ENCODE results near the gene OBI1.
"Not testable (repeated sequence)": the region's sequence is repeated elsewhere in the genome, so short reads cannot be mapped to it uniquely, and the experiment has no call there.

OBI1 gene

GRCh38 chr13:78647109-78647678 is 11.8 kb downstream of the OBI1 start:
- DNase-seq (ENCODE audit: low read depth in 2 of 2), result not testable (repeated sequence)

GRCh38 chr13:78638216-78638615 is 20.7 kb downstream of the OBI1 start:
- no peak for DNase-seq (ENCODE audit: low read depth in 2 of 2)

DNA sequence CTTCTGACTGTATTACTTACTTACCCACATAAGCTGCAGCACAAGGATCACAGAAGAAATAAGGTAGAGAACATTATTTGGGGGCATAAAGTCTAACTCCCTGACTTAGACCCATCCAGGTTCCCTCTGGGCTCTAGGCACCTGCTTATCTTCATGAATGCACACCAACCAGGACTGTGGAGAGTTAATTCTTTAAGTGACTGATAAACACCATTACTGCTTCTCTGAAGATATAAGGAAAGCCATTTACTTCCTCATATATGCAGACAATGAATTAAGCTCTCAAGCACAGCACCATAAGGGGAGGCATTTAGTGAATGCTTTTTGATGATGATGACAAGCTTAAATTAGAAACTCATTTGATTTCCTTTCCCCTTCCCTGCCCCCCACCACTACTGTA is 22.5 kb downstream of the OBI1 start:
- DNase-seq (ENCODE audit: low read depth in 2 of 2), result no peak

DNA sequence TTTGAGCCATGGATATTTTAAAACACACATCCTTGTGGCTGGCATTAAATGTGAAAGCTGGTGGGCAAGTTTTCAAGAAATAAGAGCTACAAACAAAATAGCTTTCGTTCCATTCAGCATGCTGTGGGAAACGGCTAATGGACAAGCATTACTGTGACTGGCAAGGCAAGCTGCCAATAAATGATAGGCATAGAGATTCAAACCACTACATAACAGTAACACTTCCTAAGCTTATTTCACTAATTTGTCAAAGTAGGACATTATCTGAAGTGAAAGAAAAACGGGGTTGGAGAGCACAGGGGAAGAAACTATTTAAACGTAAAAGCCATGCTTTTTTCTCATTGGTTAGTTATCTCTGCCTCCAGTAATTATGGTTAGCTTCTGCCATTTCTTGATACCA is 26.0 kb downstream of the OBI1 start:
- no peak for DNase-seq (ENCODE audit: low read depth in 2 of 2)

DNA sequence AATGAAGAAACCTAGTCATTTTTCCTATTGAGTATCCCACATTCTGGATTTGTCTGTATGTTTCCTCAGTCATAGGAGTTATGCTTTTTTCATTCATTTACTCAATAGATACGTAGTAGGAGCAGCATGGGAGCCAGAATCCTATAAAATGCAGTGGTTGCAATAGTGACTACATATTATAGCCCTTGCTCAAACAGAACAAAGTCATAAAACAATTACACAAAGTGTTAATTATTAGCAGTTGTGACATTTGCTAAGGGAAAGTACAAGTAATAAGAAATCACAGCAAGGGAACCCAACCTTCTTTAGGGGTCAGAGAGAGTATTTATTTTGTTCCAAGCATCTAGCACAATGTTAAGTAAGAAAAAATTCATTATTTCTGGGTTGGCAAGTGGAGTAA is 27.9 kb downstream of the OBI1 start:
- DNase-seq (ENCODE audit: low read depth in 2 of 2), result no peak

DNA sequence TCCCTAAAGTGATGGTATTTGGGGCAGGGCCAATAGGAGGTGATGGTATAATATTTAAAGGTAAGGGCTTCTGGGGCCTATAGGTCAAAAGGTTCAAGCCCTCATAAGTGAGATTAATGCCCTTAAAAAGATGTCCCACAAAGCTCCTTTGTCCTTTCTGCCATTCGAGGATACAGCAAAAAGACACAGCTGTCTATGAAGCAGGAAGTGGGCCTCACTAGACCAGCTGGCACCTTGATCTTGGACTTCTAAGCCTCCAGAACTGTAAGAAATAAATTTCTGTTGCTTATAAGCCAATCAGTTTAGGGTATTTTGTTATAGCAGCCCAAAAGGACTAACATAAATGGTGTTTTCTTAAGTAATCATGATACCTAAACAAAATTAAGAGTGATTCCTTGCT is 28.4 kb downstream of the OBI1 start:
- no peak for DNase-seq (ENCODE audit: low read depth in 2 of 2)

- no peak for DNase-seq (ENCODE audit: low read depth in 2 of 2)
Measured at GRCh38 chr13:78625384-78625783, 33.6 kb downstream of the OBI1 start.

- DNase-seq (ENCODE audit: low read depth in 2 of 2), result no peak
Measured at GRCh38 chr13:78623132-78623531, 35.8 kb downstream of the OBI1 start.

DNA sequence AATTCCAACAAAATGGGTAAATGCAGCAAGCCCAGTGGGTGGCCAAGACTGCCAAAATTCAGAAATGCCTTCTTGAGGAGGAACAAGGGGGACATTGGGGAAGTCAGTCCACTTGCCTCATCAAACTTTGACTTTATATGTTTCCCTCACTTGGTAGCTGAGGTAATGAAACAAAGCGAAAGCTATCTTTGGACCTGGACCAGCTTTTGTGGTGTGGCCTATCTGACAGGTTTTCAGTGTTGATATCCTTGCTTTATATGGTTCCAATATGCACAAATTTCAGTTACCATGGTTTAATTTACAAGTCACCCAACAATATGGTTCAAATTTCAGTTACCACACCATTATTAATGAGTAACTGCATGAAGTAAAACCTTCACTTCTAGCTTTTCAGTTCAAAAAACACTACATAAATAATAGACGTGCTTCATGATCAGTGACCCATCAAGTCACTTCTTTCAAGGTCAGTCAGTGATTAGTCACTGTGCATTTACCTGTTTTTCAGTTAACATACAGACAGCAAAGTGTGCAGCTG is 38.0 kb downstream of the OBI1 start:
- DNase-seq (ENCODE audit: low read depth in 2 of 2), result no peak

GRCh38 chr13:78618411-78618810 is 40.5 kb downstream of the OBI1 start:
- DNase-seq (ENCODE audit: low read depth in 2 of 2), result no peak

GRCh38 chr13:78611040-78611439 is 47.9 kb downstream of the OBI1 start:
- DNase-seq (ENCODE audit: low read depth in 2 of 2), result no peak

DNA sequence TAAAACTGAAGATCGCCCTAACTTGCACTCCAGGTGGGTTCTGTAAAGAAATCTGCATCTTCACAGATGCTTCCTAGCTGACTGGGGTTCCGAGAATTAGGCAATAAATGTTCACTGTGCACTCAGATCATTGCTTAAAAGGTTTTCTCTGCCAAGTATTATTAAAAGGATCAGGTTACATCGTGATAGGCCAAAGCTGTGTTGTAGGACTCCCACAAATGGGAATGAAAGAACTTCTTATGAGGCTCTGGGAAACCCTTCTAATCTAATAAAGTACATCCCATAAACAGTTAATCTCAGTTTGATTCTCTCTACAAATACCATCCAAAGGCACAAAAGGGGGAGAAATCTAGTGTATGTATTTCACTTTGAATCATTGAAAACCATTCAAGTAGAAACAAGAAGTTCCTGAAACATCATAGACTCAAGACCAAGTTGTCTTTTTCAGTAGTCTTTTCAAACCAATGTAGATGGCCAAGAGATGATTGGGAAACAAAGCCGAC is 48.5 kb downstream of the OBI1 start:
- no peak for DNase-seq (ENCODE audit: low read depth in 2 of 2)

DNA sequence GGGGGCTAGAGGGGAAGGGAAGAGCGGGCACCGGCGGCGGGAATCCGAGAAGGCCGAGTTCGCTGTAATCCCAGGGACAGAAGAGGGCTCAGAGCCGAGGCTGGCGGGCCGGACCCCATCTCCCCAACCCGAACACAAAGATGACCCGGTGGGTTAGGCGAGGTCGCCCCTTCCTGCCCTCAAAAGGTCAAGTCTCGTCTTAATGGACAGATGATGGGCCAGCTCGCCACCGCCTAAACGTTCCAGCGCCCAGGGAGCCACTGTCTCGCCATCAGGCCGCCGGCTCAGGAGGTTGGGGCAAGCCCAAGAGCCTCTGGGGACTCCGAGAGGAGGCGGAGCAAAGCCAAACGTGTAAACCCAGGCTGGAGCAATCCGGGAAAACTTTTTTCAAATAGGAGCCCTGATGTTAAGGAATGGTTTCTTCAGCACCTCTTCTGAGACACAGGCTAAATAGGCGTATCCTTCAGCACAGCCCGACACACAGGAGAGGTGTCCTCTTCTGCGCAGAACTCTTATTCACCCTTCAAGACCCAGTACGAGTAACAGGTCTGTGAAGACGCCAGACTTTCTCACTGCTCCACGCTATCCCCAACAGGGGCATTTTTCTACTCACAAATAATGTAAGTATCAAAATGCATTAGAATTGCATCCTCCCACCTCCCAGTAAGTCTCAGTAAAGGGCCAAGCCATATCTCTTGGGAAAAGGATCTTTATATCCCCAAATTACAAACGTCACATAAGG is 49.3 kb downstream of the OBI1 start:
- no peak for DNase-seq (ENCODE audit: low read depth in 2 of 2)

GRCh38 chr13:78608688-78609463 is 50.1 kb downstream of the OBI1 start:
- DNase-seq (ENCODE audit: low read depth in 2 of 2), result no peak

- no peak for DNase-seq (ENCODE audit: low read depth in 2 of 2)
Measured at GRCh38 chr13:78608252-78608687, 50.7 kb downstream of the OBI1 start.

- DNase-seq (ENCODE audit: low read depth in 2 of 2), result no peak
Measured at GRCh38 chr13:78607409-78608251, 51.3 kb downstream of the OBI1 start.

- DNase-seq (ENCODE audit: low read depth in 2 of 2), result no peak
Measured at GRCh38 chr13:78606471-78607408, 52.2 kb downstream of the OBI1 start.

- no peak for DNase-seq (ENCODE audit: low read depth in 2 of 2)
Measured at GRCh38 chr13:78604782-78605611, 54.0 kb downstream of the OBI1 start.

- no peak for DNase-seq (ENCODE audit: low read depth in 2 of 2)
Measured at GRCh38 chr13:78603240-78603957, 55.6 kb downstream of the OBI1 start, which contains the start of gene POU4F1. POU4F1 (minus strand) TSS chr13:78603552; CDS start chr13:78603326, 226 bp downstream.
